Stimulated activated CD8-positive, alpha-beta memory T cell treated with anti-CD3 and anti-CD28 coated beads, Interleukin-2, amount 100 ng/mL, for 1 hour (primary cell): ENCODE results near the gene AGMO.

Experiments used
- DNase-seq, 2 donors: peaks; one replicate each; pipeline ENCODE4 v3.0.0-alpha.2; 2020; ENCODE audit warnings: low read depth in 2 of 2

Gene AGMO

GRCh38 chr7:15561835-15562234, at the start of gene AGMO:
Gene AGMO, minus strand, starts transcription at chr7:15562015.
- no peak for DNase-seq

DNA sequence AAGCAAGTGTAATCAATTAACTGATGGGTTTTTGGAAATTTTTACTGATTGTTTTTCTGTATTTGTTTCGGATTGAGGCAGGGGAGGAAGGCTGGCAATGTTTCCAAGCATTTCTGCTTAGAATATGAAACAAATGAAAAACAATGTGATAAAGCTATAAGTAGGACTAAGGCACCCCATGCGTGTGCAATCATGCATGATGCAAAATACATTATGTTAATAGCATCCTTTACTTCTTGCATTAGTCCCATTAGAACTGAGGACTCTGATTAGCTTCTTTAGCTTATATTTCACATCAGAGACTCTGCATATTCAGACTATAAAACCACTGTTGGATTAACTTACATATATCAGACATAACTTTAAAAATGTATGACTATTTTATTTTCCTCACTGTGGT, 48.7 kb upstream of the AGMO start:
- DNase-seq = no peak

- no peak for DNase-seq
These were observed 47.5 kb upstream of the AGMO start for GRCh38 chr7:15609287-15609686.

- no peak for DNase-seq
These were observed 45.9 kb upstream of the AGMO start for GRCh38 chr7:15607529-15608210.

DNA sequence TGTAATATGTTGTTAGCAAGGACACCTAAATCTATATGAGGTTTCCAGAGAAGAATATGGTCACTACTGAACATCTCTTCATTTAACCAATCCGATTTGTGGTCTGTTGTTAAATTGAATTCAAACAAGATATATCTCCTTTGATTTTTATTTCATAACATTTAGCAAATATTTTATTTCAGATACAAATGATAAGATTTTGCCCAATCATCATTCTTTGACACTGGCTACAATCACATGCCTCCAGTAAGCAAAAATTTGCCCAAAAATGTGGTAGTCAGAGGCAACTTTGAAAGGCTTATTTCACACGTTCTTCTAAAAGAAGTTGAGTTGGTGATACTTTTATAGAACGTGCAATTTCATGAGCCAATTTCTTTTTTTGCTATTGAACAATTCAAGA, 44.7 kb upstream of the AGMO start:
- no peak for DNase-seq

DNA sequence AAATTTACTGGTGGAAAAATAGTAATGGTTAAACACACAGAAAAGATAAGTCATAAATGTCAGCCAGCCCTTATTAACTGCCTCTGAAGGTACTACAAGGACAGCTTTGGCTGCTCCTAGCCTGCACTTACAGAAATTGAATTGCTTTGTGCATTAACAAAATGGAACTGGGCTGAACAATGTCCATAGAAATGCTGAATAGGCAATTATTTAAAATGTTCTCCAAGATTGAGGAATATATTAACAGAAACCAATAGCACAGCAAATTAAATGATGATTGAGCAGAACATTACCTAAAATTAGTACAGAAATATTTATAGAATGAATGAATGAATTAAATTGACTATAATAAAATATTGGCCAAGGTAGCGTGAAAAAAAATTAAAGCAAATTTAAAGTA, 42.4 kb upstream of the AGMO start:
- DNase-seq = no peak

DNA sequence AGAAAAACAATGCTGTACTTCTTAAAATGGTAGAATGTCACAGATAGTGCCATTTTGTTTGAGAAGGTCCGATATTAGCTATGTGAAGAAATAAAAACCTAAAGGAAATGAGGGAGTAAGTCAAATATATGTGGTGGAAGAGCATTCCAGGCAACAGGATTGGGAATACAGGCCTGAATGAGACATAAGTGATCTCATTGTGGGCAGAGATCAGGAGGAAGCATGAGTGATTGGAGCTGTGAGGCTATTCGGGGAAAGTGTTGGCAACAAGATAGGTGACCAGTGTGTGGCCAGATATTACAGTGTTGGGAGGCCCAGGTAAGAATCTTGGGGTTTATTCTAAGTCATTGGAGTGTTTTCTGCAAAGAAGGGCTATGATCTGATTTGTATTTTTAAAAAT, 41.3 kb upstream of the AGMO start:
- DNase-seq = no peak

DNA sequence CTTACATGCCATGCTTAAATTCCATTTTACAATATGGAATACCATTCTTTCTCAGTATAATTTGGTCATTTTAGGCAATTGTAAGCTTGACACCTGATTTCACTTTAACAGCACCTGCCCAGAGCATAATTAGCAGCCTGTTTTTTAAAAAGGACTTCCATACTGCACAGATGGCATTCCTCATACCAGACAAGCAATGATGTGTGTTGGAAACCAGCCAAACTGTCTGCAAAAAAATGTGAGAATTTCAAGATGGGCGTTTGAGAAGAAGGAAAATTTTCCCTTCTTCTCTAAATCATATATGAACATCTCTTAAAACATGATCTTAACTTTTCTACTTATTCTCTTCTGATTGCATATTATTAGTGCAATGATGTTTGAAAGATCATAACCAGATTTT, 40.4 kb upstream of the AGMO start:
- DNase-seq = no peak

- no peak for DNase-seq
These were observed 39.4 kb upstream of the AGMO start for GRCh38 chr7:15601175-15601574.

- no peak for DNase-seq
These were observed 38.5 kb upstream of the AGMO start for GRCh38 chr7:15600298-15600697.

- no peak for DNase-seq
These were observed 32.6 kb upstream of the AGMO start for GRCh38 chr7:15594461-15594860.

DNA sequence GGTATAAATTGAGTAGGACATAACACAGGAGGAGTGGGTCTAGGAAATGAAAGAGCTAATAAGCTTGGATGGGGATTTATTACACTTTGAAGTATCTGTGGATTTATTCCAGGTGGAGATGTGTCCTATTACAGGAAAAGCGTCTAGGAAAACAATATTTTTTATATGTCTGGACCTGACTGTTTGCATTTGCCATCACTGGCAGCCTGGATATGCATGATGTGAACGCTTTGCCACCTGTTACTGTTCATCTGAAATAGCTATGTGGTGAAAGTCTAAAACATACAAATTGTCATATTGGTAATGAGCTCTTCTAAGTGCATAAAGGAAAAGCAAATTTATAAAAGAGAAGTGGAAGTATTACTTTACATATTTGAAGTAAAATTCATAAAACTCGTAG, 31.6 kb upstream of the AGMO start:
- DNase-seq = no peak

GRCh38 chr7:15586266-15586665, 24.5 kb upstream of the AGMO start:
- no peak for DNase-seq

GRCh38 chr7:15584575-15584974, 22.8 kb upstream of the AGMO start:
- DNase-seq = no peak

GRCh38 chr7:15582773-15583172, 21.0 kb upstream of the AGMO start:
- DNase-seq = no peak

GRCh38 chr7:15581352-15581951, 19.6 kb upstream of the AGMO start:
- no peak for DNase-seq

GRCh38 chr7:15580604-15581351, 19.0 kb upstream of the AGMO start:
- no peak for DNase-seq

- no peak for DNase-seq
These were observed 15.8 kb upstream of the AGMO start for GRCh38 chr7:15577600-15577999.

GRCh38 chr7:15571301-15571878, 9.6 kb upstream of the AGMO start:
- DNase-seq = no peak

DNA sequence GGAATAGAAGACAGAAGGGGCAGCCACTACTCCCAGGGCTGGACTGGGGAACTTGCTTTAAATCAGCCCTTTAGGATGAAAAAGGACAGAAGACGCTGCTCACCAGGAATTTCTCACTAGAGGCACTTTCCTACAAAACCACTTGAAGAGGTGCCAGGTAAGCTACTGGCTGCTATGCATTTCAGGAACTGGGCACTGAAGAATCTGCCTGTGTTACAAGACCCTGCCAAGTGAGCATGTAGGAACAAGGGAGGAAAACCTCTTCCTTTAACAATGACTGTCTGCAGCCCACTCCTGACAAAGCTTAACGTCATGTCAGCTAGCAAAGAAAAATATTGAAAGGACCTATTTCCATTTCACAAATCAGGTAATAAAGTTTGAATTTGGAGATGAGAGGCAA, 5.8 kb upstream of the AGMO start:
- DNase-seq = no peak

- no peak for DNase-seq
These were observed 5.2 kb upstream of the AGMO start for GRCh38 chr7:15567036-15567435.

GRCh38 chr7:15566476-15566875, 4.7 kb upstream of the AGMO start:
- no peak for DNase-seq

- DNase-seq = no peak
These were observed 847 bp downstream of the AGMO start for GRCh38 chr7:15560968-15561367.
